HepG2 (cell line): Measurements from ENCODE around the gene PLXDC2. TPM values are rescaled to one million over a fixed set of nuclear protein-coding genes. Genes with fewer than 3 reads are reported as not detected.

Experiments used
- BCL6 ChIP-seq: IDR thresholded peaks from 2 replicates; pipeline ENCODE4 v1.6.1; 2016; ENCODE audit warnings: missing genetic modification reagents, missing compliant biosample characterization
- HMGA1 ChIP-seq: sonication (generic); formaldehyde crosslinking; conservative IDR thresholded peaks from 2 replicates; pipeline ENCODE4 v1.4.0; 2020; ENCODE audit warnings: missing genetic modification reagents
- MEIS2 ChIP-seq: sonication (generic); formaldehyde crosslinking; IDR thresholded peaks from 2 replicates; pipeline ENCODE4 v1.9.0; 2021; ENCODE audit warnings: mild to moderate bottlenecking, missing genetic modification reagents
- PAX8 ChIP-seq: sonication (generic); formaldehyde crosslinking; IDR thresholded peaks from 2 replicates; pipeline ENCODE4 v1.8.0; 2022; ENCODE audit warnings: mild to moderate bottlenecking, missing genetic modification reagents, borderline replicate concordance
- POLR2G ChIP-seq: fragments of 200-400 bp; formaldehyde crosslinking; IDR thresholded peaks from 2 replicates; pipeline ENCODE4 v1.6.1; 2018; ENCODE audit warnings: mild to moderate bottlenecking, low read depth, low read length, moderate library complexity
- REXO4 ChIP-seq: sonication (generic); formaldehyde crosslinking; IDR thresholded peaks from 2 replicates; pipeline ENCODE4 v1.8.0; 2022; ENCODE audit warnings: missing genetic modification reagents, mild to moderate bottlenecking, borderline replicate concordance
- YEATS4 ChIP-seq: sonication (generic); formaldehyde crosslinking; IDR thresholded peaks from 2 replicates; pipeline ENCODE4 v1.4.0; 2020; ENCODE audit warnings: missing genetic modification reagents, borderline replicate concordance
- ZFP82 ChIP-seq: sonication (generic); formaldehyde crosslinking; IDR thresholded peaks from 2 replicates; pipeline ENCODE4 v1.5.1; 2020; ENCODE audit warnings: mild to moderate bottlenecking, missing genetic modification reagents, borderline replicate concordance
- ZNF207 ChIP-seq: fragments of 450-650 bp; IDR thresholded peaks from 2 replicates; pipeline ENCODE4 v1.6.1; 2016; ENCODE audit warnings: antibody characterized with exemption, borderline replicate concordance
- ZNF251 ChIP-seq: sonication (generic); formaldehyde crosslinking; IDR thresholded peaks from 2 replicates; pipeline ENCODE4 v1.9.0; 2021; ENCODE audit warnings: mild to moderate bottlenecking, missing genetic modification reagents
- ZNF468 ChIP-seq: sonication (generic); formaldehyde crosslinking; IDR thresholded peaks from 2 replicates; pipeline ENCODE4 v1.8.0; 2022; ENCODE audit warnings: mild to moderate bottlenecking, moderate library complexity, missing genetic modification reagents
- ZNF775 ChIP-seq: sonication (generic); formaldehyde crosslinking; IDR thresholded peaks from 2 replicates; pipeline ENCODE4 v1.4.0; 2020; ENCODE audit warnings: missing genetic modification reagents, mild to moderate bottlenecking, moderate library complexity, borderline replicate concordance
- polyA plus RNA-seq, 8 experiments: library from polyadenylated mRNA; depleted of rRNA in 3 of 8; stranded (reverse) in 7 of 8; unstranded in 1 of 8; fragments of >200 nt; fragmentation: Illumina TruSeq in 4 of 8; extraction: Trizol in 4 of 8; gene quantifications; 2 replicates each; pipeline versions ENCODE4 v1.2.1 to v1.2.3, GENCODE V29; 2011 to 2016; ENCODE audit warnings: low read depth in 4 of 8, missing spikeins in 1 of 8, mixed read lengths in 1 of 8; ENCODE audit not compliant: insufficient read depth in 1 of 8
- total RNA-seq, 5 experiments: library from RNA; depleted of rRNA; stranded (reverse); fragments of >200 nt; fragmentation: Illumina TruSeq; extraction: Trizol; gene quantifications; 2 replicates each; pipeline ENCODE4 v1.2.3, GENCODE V29; 2016; ENCODE audit warnings: low read depth in 1 of 5
- TF ChIP-seq, protein P1 (sequence below): sonication (generic); formaldehyde crosslinking; IDR thresholded peaks from 2 replicates; pipeline ENCODE4 v1.4.0; 2020; ENCODE audit warnings: missing genetic modification reagents
- TF ChIP-seq, protein P2 (sequence below): IDR thresholded peaks from 2 replicates; pipeline ENCODE4 v1.6.1; 2016; ENCODE audit warnings: missing biosample characterization, missing genetic modification reagents, low read depth
- TF ChIP-seq, protein P3 (sequence below): sonication (generic); formaldehyde crosslinking; IDR thresholded peaks from 2 replicates; pipeline ENCODE4 v1.4.0; 2020; ENCODE audit warnings: mild to moderate bottlenecking, missing genetic modification reagents, borderline replicate concordance

PLXDC2 gene
- total and polyA plus RNA-seq, 2 of the 13 experiments (the other 11 are each of a cell fraction or from before 2014, with no cell fraction given) = 2.1 to 2.4 TPM

DNA sequence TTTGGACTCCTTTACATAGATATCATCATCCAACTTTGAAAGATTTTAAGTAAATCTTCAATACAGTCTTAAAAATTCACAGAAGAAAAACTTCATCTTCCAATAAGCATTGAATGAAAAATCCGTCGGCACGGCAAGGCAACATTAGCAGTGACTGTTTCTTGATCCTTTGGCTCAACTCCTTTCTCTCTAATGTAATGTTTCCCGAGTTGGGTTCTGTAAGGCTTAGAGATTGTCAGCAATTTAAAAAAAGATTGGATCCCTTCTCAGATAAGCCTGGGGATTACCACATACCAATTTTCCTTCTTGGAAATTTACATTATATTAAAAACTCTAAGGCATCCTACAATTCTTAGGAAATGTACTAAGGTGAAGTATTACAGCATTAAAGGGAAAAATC, 291.8 kb downstream of the PLXDC2 start (continued):
- no peak for TF ChIP-seq ZNF251 (CRISPR knock-in tag)
- no peak for TF ChIP-seq REXO4
- no peak for TF ChIP-seq ZNF207
- TF ChIP-seq YEATS4 (CRISPR knock-in tag) = no peak
- no peak for TF ChIP-seq MEIS2
- no peak for TF ChIP-seq ZNF775 (CRISPR knock-in tag)
- TF ChIP-seq BCL6 (CRISPR knock-in tag) = no peak
- TF ChIP-seq HMGA1 (CRISPR knock-in tag) = no peak
- TF ChIP-seq, protein P1, sequence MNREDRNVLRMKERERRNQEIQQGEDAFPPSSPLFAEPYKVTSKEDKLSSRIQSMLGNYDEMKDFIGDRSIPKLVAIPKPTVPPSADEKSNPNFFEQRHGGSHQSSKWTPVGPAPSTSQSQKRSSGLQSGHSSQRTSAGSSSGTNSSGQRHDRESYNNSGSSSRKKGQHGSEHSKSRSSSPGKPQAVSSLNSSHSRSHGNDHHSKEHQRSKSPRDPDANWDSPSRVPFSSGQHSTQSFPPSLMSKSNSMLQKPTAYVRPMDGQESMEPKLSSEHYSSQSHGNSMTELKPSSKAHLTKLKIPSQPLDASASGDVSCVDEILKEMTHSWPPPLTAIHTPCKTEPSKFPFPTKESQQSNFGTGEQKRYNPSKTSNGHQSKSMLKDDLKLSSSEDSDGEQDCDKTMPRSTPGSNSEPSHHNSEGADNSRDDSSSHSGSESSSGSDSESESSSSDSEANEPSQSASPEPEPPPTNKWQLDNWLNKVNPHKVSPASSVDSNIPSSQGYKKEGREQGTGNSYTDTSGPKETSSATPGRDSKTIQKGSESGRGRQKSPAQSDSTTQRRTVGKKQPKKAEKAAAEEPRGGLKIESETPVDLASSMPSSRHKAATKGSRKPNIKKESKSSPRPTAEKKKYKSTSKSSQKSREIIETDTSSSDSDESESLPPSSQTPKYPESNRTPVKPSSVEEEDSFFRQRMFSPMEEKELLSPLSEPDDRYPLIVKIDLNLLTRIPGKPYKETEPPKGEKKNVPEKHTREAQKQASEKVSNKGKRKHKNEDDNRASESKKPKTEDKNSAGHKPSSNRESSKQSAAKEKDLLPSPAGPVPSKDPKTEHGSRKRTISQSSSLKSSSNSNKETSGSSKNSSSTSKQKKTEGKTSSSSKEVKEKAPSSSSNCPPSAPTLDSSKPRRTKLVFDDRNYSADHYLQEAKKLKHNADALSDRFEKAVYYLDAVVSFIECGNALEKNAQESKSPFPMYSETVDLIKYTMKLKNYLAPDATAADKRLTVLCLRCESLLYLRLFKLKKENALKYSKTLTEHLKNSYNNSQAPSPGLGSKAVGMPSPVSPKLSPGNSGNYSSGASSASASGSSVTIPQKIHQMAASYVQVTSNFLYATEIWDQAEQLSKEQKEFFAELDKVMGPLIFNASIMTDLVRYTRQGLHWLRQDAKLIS (CRISPR knock-in tag) = no peak
- no peak for TF ChIP-seq ZFP82 (CRISPR knock-in tag)
- TF ChIP-seq, protein P2, sequence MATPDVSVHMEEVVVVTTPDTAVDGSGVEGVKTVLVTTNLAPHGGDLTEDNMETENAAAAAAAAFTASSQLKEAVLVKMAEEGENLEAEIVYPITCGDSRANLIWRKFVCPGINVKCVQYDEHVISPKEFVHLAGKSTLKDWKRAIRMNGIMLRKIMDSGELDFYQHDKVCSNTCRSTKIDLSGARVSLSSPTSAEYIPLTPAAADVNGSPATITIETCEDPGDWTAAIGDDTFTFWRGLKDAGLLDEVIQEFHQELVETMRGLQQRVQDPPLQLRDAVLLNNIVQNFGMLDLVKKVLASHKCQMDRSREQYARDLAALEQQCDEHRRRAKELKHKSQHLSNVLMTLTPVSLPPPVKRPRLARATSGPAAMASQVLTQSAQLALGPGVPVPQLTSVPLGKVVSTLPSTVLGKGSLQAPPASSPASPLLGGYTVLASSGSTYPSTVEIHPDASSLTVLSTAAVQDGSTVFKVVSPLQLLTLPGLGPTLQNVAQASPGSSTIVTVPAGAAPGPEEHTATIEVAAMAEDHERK (CRISPR knock-in tag) = no peak
- TF ChIP-seq POLR2G = no peak
- TF ChIP-seq, protein P3, sequence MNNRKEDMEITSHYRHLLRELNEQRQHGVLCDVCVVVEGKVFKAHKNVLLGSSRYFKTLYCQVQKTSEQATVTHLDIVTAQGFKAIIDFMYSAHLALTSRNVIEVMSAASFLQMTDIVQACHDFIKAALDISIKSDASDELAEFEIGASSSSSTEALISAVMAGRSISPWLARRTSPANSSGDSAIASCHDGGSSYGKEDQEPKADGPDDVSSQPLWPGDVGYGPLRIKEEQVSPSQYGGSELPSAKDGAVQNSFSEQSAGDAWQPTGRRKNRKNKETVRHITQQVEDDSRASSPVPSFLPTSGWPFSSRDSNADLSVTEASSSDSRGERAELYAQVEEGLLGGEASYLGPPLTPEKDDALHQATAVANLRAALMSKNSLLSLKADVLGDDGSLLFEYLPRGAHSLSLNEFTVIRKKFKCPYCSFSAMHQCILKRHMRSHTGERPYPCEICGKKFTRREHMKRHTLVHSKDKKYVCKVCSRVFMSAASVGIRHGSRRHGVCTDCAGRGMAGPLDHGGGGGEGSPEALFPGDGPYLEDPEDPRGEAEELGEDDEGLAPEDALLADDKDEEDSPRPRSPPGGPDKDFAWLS = no peak
- no peak for TF ChIP-seq PAX8 (CRISPR knock-in tag)
- no peak for TF ChIP-seq ZNF468 (CRISPR knock-in tag)
